HG03103 (cell line): ENCODE data around the gene GSK3A.

ENCODE experiments used
- ATAC-seq: cut with Tn5 transposase; IDR thresholded peaks from one replicate; pipeline ENCODE4 v1.9.1; 2021; ENCODE audit warnings: low read depth; ENCODE audit not compliant: unreplicated experiment

Gene GSK3A

GRCh38 chr19:42250666-42251531, 8.5 kb upstream of the GSK3A start:
- no peak for ATAC-seq

- ATAC-seq, result no peak
Measured at GRCh38 chr19:42250183-42250665, 7.8 kb upstream of the GSK3A start.

- ATAC-seq, result no peak
Measured at GRCh38 chr19:42249769-42250168, 7.4 kb upstream of the GSK3A start.

GRCh38 chr19:42249149-42249750, 6.8 kb upstream of the GSK3A start:
- no peak for ATAC-seq

- ATAC-seq, result no peak
Measured at GRCh38 chr19:42248270-42249148, 6.1 kb upstream of the GSK3A start.

GRCh38 chr19:42247640-42248199, 5.3 kb upstream of the GSK3A start:
- ATAC-seq, result no peak

- no peak for ATAC-seq
Measured at GRCh38 chr19:42246922-42247639, 4.7 kb upstream of the GSK3A start.

GRCh38 chr19:42246143-42246921, 3.9 kb upstream of the GSK3A start:
- no peak for ATAC-seq

- ATAC-seq, result no peak
Measured at GRCh38 chr19:42245231-42245630, 2.8 kb upstream of the GSK3A start.

- ATAC-seq, result peak; percentile 34
Measured at GRCh38 chr19:42244347-42245220, 2.2 kb upstream of the GSK3A start.

GRCh38 chr19:42242069-42242511, 312 bp downstream of the GSK3A start:
- no peak for ATAC-seq

- no peak for ATAC-seq
Measured at GRCh38 chr19:42241279-42241678, 1.1 kb downstream of the GSK3A start.

- ATAC-seq, result no peak
Measured at GRCh38 chr19:42239544-42240220, 2.7 kb downstream of the GSK3A start.

- ATAC-seq, result no peak
Measured at GRCh38 chr19:42235181-42235580, 7.2 kb downstream of the GSK3A start.

- no peak for ATAC-seq
Measured at GRCh38 chr19:42234364-42234763, 8.0 kb downstream of the GSK3A start.

- no peak for ATAC-seq
Measured at GRCh38 chr19:42233678-42234292, 8.6 kb downstream of the GSK3A start.

- no peak for ATAC-seq
Measured at GRCh38 chr19:42233106-42233505, 9.3 kb downstream of the GSK3A start.
